HG02884 (cell line): ENCODE results near the gene EEF2.

Experiments used
- ATAC-seq: cut with Tn5 transposase; IDR thresholded peaks from one replicate; pipeline ENCODE4 v1.9.1; 2021; ENCODE audit warnings: mild to moderate bottlenecking, moderate library complexity; ENCODE audit not compliant: unreplicated experiment

The EEF2 gene

DNA sequence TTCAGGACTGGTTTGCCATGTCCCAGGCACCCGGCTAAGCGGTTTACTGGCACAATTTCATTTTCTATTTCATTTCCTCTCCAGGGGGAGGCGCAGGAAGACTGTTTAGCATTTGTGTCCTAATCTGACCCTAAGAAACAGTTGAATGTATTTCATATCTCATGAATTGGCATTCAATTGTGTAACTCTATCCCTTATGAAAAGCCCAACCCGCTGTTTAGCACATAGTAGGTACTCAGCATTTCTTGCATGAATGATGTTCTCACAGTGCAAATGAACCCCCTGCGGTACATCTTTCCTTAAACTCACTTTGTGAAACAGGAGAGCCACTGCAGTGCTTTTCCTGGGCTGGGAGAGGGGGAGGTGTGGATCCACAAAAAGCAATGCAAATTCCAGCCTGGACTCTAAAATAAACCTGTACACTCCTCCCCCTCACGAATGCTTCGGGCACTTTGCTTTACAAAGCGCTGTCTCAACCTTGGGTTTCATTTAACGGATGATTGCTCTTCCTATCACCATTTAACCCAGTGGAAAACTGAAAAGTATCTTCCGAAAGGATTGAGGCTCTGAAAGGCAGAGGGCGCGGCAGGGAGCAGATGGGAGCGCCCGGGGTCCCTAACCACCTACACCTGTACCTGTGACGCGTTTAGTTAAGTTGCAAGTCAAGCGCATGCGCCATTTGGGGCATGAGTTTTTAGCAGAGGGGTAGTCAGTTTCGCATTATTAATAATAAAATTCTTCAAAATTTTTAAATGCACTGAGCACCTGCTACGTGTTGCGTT lies 1.2 kb upstream of the EEF2 start:
- ATAC-seq: no peak

- ATAC-seq: no peak
Observed at GRCh38 chr19:3985643-3986259, 488 bp upstream of the EEF2 start.

DNA sequence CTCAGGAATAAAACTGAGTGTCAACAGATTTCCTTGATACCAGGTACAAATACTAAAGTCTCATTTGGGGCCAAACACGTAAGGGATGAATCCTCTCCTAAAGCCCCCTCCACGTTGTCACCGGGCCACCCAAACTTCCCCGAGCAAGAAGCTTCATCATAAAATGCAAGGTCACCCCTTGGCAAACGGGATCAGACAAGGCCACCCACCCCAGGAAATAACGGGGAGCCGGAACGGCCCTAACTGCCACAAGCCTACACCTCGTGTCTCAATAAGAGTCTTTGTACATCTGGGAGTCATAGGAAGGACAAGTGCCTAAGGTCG lies 717 bp downstream of the EEF2 start:
- ATAC-seq: no peak

DNA sequence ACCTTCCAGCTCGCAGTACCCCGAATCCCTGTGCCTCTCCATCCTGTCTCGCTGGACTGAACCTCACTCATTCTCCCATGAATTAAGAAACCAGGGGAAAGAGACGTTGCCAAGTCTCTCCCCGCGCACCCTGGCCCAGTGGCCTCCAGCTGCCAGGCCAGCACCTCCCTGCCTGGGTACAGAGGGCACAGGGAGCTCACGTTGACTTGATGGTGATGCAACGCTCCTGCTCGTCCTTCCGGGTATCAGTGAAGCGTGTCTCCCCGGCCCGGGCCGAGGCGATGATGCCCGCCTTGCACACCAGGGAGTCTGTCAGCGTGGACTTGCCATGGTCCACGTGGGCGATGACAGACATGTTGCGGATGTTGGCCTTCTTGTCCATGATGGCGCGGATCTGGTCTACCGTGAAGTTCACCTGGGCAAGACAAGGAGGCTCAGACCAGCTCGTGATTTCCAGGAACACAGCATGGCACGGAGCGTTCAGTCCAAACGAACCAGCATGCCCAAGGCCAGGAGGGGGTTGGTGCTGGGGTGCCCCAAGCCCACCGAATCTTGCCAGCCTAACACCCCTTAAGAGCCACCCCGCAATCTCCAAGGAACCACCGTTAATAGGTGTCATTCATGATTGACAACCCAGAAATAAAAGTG lies 1.2 kb downstream of the EEF2 start:
- ATAC-seq: no peak

- no peak for ATAC-seq
Observed at GRCh38 chr19:3983542-3983914, 1.7 kb downstream of the EEF2 start.

GRCh38 chr19:3982701-3983541 lies 2.3 kb downstream of the EEF2 start:
- ATAC-seq: no peak

- ATAC-seq: no peak
Observed at GRCh38 chr19:3981736-3982681, 3.3 kb downstream of the EEF2 start.

GRCh38 chr19:3981373-3981735 lies 3.9 kb downstream of the EEF2 start:
- no peak for ATAC-seq

DNA sequence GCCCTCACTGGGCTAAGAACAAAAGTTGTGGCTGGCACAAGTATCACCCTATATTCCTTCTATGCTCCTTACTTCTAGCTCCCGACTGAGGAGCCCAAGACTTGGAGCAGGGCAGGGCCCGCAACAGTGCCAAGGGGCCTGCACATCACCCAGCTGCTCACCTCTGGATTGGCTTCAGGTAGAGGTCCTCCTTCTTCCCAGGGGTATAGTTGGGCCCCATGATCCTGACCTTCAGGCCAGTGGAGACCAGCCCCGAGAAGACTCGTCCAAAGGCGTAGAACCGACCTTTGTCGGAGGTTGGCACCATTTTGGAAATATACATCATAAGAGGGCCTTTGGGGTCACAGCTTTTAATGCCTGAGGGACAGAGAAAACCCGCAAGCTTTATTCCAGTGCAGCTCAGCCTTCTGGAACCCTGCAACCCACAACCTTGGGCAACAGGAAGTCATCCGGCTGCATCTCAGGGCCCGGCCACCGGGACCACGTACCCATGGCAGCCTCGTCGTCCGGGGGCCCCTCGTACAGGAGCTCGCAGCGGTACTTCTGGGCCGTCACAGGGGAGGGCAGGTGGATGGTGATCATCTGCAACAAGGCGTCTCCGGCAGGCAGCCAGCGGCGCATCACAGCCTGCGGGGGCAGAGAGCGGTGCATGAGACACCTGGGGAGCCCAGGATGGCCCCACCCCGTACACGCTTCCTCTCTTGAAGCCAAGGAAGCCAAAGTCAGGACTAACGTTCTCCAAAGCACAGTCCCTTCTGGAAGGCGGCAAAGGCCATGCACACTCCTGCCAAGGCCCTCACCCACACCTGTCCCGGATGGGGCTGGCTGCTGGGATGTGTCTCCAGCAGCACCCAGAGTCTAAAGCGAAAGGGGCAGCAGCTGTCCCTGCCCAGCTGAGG lies 4.7 kb downstream of the EEF2 start:
- ATAC-seq: no peak

DNA sequence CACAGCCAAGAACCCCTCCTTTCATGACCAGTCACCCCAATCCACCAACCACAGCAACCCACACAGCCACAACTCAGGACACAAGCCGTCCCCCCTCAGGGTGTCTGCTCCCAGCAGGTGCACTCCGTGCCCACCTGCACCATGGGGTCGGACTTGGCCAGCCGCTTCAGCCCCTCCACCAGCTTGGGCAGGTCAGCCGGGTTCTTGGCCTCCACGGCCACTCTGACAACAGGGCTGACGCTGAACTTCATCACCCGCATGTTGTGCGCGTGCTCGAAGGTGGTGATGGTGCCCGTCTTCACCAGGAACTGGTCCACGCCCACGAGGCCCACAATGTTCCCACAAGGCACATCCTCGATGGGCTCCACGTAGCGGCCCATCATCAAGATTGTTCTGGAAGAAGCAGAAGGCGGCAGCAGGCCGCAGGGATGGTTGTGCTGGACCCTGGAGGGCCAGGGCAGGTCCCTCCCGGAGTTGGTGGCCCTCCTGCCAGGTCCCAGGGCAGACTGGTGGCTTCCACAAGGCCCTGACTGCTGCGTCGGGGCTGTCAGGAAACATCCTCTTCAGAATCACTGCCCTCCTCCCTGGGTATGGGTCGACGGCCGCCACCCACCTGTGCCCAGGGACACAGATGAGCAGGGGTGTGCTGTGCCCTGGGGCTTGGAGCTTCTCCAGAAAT lies 5.5 kb downstream of the EEF2 start:
- no peak for ATAC-seq

- no peak for ATAC-seq
Observed at GRCh38 chr19:3979289-3979673, 6.0 kb downstream of the EEF2 start.

DNA sequence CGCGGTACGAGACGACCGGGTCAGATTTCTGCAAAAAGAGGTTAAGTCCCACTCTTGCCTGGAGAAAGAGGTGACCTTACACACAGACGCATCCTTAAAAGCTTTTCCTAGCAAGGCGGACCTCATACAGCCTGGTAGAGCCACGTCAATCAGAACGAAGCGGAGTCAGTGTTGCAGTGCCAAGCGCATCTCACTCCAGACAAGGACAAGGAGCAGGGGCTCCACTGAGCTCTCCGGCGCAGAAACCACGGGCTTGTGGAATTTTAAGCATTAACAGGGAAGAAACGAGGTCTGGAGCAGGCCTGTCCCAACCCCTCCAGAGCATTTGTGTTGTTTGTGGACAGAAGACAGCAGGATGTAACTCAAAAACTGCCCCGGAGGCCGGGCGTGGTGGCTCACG lies 7.1 kb downstream of the EEF2 start:
- no peak for ATAC-seq

- ATAC-seq: no peak
Observed at GRCh38 chr19:3977242-3978143, 7.8 kb downstream of the EEF2 start.

GRCh38 chr19:3976495-3977241 lies 8.6 kb downstream of the EEF2 start:
- no peak for ATAC-seq

GRCh38 chr19:3975637-3976087 lies 9.6 kb downstream of the EEF2 start:
- no peak for ATAC-seq

DNA sequence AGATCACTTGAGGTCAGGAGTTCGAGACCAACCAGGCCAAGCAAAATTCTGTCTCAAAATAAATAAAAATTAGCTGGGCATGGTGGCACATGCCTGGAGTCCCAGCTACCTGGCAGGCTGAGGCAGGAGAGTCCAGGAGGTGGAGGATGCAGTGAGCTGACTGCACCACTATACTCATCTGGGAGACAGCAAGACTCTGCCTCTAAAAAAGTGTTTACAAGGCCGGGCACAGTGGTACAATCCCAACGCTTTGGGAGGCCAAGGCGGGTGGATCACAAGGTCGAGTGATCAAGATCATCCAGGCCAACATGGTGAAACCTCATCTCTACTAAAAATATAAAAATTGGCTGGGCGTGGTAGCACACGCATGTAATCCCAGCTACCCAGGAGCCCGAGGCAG lies 10.1 kb downstream of the EEF2 start:
- no peak for ATAC-seq
